Activated T-helper 1 cell treated with Interleukin-2 at 50 U/mL for 16 hours (primary cell): ENCODE measurements around the gene CTNNA1.
"Not testable (repeated sequence)": the region's sequence is repeated elsewhere in the genome, so short reads cannot be mapped to it uniquely, and the experiment has no call there.

Experiments used
- DNase-seq: peaks from one replicate; pipeline ENCODE4 v3.0.0-alpha.2; 2020; ENCODE audit warnings: low read depth

CTNNA1 gene

DNA sequence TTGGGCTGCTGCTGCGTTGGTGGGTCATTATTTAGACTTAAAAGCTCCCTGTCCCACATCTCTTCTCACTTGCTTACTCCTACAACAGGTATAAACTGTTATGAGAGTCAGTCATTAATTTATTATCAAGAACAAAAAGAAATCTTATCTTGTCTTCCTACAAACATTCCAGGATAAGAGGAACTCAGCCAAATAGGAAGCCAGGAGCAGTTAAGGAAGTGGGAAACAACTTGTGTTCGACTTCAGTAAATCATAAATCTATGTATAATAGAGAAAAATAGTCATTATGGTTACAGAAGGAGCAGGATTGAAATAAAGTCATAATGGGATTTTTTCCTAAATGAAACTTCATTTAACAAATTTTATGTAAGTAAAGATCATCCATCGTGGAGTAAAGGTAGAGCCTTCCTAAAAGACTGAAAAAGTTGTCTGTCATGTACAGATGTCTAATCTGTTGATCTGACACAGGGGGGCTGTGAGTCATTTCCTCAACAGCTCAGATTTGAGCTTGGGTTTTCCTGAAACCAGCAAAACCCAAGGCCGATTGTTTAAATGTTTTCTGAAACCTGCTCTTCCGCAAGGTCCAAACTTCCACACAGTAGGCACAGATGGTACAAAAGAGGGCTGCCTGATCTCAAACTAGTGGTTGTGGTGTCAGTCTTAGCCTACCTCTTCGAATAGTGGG lies 147.2 kb downstream of the CTNNA1 start:
- DNase-seq, result no peak

GRCh38 chr5:138901716-138902115 lies 148.5 kb downstream of the CTNNA1 start:
- DNase-seq, result no peak

GRCh38 chr5:138903130-138903775 lies 150.0 kb downstream of the CTNNA1 start:
- DNase-seq, result no peak

GRCh38 chr5:138905541-138905940 lies 152.3 kb downstream of the CTNNA1 start:
- DNase-seq, result no peak

- DNase-seq, result no peak
These were observed 156.5 kb downstream of the CTNNA1 start for GRCh38 chr5:138909734-138910133.

GRCh38 chr5:138910546-138911185 lies 157.4 kb downstream of the CTNNA1 start:
- no peak for DNase-seq

- DNase-seq, result no peak
These were observed 158.2 kb downstream of the CTNNA1 start for GRCh38 chr5:138911441-138911840.

GRCh38 chr5:138912093-138912492 lies 158.9 kb downstream of the CTNNA1 start:
- no peak for DNase-seq

DNA sequence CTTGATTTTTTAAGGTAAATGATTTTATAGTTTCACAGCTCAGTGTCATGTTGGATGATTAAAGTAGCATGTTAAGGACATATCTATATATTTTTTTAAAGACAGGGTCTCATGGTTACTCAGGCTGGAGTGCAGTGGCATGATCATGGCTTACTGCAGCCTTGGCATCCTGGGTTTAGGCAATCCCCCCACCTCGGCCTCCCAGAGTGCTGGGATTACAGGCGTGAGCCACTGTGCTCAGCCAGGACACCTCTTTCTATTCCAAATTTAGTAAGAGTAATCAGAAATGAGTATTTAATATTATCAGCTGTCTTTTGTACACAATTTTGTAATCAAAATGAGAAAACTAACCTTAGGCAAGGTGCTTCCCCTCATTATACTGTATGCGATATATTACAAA lies 160.5 kb downstream of the CTNNA1 start:
- no peak for DNase-seq

- no peak for DNase-seq
These were observed 161.1 kb downstream of the CTNNA1 start for GRCh38 chr5:138914338-138914737.

DNA sequence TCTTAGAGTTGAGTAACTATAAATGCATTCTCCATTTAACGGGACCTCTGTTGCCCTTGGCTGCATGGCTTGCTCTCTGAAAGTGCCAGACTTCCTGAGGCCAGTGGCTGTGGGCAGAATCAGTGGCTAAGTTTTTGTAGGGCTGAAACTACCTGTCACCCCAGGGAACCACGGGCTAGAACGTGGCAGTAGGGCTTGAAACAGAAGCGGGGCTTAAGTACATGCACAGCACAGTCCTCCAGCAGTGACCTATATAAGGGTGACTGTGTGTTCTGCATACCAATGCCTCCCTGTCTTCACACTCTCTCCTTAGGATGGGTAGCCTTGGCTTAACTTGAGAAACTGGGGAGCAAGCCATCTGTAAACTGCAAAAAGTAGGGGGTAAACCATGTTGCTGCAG lies 165.5 kb downstream of the CTNNA1 start:
- no peak for DNase-seq

- DNase-seq, result no peak
These were observed 167.0 kb downstream of the CTNNA1 start for GRCh38 chr5:138920181-138920580.

DNA sequence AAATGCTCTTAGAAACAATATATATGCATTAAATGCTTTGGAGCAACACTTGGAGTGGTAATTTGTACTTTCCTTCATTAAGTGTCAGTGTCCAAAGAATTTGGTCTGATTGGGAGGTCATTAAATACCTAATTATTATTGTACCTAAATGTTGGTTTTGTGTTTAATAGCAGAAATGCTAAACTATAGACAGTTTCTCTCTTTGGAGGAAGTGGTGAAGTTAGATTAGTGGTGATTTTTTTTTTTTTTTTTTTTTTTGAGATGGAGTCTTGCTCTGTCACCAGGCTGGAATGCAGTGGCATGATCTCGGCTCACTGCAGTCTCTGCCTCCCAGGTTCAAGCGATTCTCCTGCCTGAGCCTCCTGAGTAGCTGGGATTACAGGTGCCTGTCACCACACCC lies 168.1 kb downstream of the CTNNA1 start:
- not testable (repeated sequence) for DNase-seq

DNA sequence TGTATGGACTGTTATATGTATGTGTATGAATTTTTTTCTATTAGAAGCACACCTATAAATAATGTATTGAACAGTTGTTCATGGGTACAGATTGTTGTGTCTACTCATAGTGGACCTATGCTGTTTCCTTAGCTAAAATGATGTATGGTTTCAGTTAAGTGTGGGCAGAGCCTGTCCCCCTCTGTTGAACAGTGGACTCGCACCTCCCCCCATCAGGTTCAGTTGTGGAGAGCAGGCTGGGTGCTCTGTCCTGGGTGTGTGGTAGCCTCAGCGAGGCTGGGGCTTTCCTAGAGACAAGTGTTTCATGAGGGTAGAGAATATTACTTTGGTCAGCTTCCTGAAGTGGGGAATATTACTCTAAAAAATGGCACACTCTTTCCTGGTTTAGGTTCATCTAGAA lies 169.3 kb downstream of the CTNNA1 start:
- DNase-seq, result no peak

DNA sequence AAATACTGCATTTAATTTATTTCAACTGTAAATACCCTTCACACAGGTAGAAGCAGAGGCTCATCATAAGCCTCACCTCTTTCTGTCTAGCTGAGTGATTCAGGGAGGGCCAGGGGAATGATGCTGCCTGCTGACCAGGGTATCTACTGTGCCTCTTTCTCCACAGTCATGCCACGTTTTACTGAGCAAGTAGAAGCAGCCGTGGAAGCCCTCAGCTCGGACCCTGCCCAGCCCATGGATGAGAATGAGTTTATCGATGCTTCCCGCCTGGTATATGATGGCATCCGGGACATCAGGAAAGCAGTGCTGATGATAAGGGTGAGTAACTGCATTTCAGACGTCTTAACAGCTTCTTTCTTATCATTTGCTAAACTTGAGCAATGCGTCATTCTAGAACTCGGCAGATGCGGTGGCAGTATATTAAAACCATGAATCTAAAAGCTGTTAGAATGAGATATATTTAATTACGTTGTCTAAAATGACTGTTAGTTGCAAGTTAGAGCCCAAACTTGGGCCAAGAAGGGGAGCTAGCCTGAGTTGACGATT lies 171.9 kb downstream of the CTNNA1 start:
- DNase-seq, result no peak

DNA sequence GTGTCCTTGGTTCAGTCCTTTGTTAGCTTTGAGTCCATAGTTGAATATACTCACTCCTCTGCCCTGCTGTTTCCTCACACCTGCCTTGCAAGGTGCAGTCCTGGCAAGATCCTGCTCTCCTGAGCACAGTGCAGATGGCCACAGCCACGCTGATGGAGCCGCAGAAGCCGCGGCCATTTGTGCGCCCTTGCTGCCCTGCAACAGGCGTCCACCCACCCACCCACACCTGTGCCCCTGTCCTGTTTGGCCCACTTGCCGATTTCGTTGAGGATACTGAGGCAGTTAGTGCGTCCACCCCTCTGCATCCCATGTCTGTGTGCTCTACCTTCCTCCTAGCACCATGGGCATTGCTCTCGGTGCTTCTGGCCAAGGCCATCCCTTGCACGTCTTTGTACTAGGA lies 173.0 kb downstream of the CTNNA1 start:
- DNase-seq, result no peak

- no peak for DNase-seq
These were observed 173.6 kb downstream of the CTNNA1 start for GRCh38 chr5:138926688-138927448.

DNA sequence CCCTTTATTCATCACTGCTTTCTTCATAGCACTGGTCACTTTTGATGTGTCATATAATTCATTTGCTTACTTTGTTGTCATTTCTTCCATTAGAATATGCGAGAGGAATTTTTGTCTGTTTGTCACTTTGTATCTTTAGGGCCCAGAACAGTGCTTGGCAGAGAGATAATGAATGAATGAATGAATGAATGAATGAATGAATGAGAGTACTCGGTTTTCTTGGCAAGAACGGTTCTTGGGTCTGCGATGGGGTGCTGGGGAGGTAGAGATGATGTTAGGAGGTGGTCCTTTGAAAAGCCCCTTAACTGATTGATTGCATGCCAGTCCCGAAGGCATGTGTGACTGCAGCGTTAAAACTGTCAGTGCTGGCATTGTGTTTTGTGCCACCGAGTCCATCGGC lies 174.3 kb downstream of the CTNNA1 start:
- DNase-seq, result no peak

GRCh38 chr5:138927979-138928378 lies 174.8 kb downstream of the CTNNA1 start:
- no peak for DNase-seq

DNA sequence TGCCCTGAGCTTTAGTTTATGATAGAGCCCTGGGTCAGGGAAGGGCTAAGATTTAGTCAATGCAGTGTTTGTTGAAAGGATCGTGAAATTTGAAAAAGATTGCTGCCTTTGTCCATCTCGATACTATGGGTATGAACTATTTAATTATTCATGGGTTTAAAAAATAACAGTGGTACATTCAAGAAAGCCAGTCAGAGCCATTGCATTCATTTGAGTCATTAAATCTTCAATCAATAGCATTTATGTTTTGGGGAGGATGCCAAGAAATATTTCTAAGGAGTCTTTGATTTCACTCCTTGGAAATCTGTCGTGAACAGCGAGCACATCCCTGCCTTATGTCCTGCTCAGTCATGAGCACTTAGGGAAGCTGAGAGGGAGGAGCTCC lies 176.3 kb downstream of the CTNNA1 start:
- no peak for DNase-seq

DNA sequence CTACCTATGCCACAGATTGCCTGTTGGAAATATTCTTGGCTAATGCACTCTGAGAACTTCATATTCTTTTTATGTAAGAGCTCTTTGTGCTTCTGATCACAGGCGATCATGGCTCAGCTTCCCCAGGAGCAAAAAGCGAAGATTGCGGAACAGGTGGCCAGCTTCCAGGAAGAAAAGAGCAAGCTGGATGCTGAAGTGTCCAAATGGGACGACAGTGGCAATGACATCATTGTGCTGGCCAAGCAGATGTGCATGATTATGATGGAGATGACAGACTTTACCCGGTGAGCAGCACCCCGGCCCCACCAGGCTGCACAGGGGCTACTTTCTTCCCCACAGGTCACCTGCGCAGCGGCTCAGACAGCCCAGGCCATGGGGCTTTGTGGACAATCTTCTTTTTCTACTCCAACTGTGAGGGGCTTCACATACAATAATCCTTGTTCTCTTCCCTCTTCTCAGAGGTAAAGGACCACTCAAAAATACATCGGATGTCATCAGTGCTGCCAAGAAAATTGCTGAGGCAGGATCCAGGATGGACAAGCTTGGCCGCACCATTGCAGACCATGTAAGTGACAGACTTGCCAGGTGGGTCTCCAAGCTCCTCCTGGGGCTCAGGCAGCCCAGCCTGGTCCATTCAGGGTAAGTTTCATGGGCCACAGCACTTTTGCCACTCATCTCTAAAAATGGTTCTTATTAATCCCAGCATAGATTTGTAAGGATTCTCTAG lies 177.3 kb downstream of the CTNNA1 start:
- DNase-seq, result no peak
